NCI-H446 treated with DMSO at 0.1 percent for 48 hours (cell line): Measurements from ENCODE around the gene KHDRBS2.
"Not testable (repeated sequence)": the region's sequence is repeated elsewhere in the genome, so short reads cannot be mapped to it uniquely, and the experiment has no call there.

Source experiments
- DNase-seq: peaks from one replicate; lab custom pipeline; 2025; lab: John Stamatoyannopoulos, UW

Gene KHDRBS2

GRCh38 chr6:61868507-61869080 lies 417.4 kb downstream of the KHDRBS2 start:
- DNase-seq, result no peak

GRCh38 chr6:61867635-61868034 lies 418.4 kb downstream of the KHDRBS2 start:
- no peak for DNase-seq

DNA sequence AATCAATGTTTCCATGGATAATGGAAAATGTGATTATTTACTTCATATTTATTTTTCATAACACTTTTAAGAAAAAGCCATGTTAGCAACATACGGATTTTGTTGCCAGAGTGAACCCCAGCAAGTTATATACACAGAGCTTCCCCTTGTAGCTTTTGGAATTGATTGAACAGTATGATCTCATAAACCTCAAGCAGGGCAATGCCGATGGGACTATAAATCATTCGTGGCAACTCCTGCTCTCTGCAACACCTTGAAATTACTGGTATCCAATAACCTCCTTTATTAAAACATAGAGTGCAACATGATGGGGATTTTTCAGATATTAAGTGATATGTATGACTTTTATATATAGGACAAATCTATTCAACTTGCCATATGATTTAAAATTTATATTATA lies 428.5 kb downstream of the KHDRBS2 start:
- no peak for DNase-seq

DNA sequence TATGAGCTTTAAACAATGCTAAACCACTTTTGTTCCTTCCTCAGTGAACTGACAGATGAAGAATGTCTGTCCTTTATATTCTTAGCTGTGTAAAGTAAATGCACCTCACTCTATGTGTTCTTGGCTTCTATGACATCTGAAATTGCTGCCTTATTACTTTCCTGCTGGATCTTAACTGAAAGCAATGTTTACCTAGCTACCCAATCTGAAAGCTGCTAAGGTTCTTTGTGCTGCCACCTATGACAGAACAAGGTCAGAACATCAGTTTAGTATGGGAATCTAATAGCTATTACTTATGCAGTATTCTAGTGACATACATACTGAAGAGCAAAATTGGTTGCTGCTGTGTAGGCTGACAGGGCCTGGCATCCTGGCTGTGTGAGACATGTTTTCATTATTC lies 444.1 kb downstream of the KHDRBS2 start:
- DNase-seq, result no peak

DNA sequence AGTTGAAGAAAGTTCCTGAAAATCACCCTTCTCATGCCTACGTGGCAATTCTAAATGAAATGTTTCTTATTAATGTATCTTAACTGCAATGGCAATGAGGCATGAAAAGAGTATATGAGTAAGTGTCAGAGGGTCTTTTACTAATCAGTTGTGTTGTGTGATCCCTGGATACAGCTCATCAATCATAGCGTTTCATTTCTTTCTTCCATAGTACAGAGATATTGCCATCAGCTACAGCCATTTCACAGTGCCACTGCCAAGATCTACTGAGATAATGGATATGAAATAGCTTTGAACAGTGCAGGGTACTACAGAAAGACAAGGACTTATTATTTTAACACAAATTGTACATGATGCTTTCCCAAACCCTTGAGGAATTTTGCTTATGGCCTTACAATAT lies 450.8 kb downstream of the KHDRBS2 start:
- no peak for DNase-seq

DNA sequence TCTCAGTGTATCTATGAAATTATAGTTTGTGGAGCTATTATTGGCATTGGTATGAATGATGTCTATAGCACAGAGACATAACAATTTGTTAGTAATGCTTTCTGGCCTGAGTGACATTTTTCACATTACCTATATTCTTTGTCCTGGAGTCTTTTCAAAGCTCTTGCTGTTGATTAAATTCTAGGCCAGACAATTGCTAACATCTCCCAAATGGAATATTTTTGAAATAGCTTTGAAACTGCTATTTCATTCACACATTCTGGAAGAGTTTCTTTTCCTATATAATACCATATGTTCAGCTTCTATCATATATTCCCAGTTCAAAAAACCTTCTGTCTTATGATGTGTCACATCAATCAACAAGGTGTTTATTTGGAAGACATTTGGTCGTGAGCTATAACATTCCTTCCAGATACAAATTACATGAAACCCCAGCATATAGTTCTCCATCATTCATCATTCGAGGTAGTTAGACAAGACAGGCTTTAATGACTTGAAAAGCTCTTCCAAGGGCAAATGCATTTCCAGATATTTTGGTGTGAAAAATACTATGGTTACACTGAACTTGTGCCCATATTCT lies 452.8 kb downstream of the KHDRBS2 start:
- no peak for DNase-seq

- no peak for DNase-seq
These were observed 468.3 kb downstream of the KHDRBS2 start for GRCh38 chr6:61817716-61818115.

DNA sequence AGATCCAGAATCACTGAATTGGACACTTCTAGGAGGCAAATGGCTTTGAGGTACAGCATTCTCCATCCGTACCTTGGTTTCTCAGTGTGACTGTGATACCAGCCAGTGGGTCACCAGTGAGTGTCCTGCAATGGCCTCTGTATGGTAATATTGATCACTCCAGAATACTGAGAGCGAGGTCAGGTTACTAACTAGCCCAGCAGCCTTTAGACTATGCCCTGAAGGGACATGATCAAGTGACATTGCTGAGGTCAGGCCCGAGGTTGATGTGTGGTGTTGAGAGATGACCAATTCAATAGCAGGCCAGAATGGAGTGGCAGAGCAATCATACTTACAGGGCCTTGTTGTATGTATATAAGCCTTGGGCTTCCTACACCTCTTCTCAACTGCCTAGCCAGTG lies 476.0 kb downstream of the KHDRBS2 start:
- DNase-seq, result no peak

GRCh38 chr6:61809004-61809595 lies 476.9 kb downstream of the KHDRBS2 start:
- peak; percentile 1 for DNase-seq

DNA sequence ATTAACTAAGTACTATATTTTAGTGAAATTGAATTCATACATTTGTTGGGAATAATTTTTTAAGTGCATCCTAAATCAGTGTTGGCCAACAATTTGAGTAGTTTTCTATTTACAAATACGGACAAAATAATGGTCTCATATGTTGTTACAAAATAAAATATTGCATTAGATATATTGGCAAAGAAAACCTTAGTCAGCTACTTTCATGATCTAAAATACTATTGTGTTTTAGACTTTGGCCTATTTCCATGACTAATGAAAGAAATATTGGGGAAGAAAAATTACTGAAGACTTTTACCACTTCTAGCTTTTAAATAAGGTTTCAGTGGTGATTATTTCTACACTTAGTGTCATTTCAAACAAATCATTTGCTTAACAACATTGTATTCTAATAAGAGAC lies 498.0 kb downstream of the KHDRBS2 start:
- DNase-seq, result no peak

GRCh38 chr6:61769446-61769845 lies 516.6 kb downstream of the KHDRBS2 start:
- not testable (repeated sequence) for DNase-seq

DNA sequence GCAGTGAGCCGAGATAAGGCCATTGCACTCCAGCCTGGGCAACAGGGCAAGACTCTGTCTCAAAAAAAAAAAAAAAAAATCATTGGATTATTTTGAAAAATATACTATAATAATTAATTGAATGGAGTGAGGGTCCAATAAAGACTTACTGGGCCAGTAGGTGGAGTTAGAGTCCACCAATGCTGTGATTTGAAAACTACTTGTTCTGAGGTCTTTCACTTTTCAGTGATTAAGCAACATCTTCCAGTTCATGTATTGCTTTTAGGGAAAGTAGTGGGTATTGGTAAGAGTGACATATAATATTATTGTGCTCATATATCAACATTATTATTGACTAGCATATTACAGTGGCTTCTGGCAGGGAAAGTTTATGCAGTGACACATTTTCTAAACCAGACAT lies 530.3 kb downstream of the KHDRBS2 start:
- DNase-seq, result no peak

DNA sequence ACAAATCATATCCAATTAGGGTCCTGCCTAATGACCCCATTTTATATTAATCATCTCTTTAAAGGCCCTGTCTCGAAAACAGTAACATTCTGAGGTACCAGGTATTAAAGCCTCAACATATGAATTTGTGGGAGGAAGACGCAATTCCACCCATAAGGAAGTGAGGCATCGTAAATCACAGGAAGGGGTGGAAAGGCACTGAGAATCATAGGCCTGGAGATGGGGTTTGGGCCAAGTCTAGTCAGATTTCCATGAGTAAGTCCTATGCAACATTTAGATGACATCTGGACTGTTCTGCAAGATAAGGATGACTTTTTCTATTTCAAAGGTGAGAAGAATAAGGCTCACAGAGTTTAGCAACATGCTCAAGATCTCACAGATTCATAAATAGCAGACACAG lies 534.0 kb downstream of the KHDRBS2 start:
- no peak for DNase-seq

DNA sequence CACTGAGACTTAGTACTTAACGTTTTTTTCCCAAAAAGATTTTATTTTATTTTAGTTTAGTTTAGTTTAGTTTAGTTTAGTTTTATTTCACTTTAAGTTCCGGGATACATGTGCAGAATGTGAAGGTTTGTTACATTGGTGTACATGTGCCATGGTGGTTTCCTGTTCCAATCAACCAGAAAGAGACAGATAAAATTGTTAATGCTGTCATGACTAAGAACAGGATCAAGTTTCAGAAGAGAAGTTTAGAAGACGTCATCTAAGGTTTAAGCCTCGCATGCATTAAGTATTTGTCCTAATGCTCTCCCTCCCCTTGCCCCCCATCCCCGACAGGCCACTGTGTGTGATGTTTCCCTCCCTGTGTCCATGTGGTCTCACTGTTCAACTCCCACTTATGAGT lies 540.0 kb downstream of the KHDRBS2 start:
- DNase-seq, result no peak

- DNase-seq, result no peak
These were observed 574.2 kb downstream of the KHDRBS2 start for GRCh38 chr6:61711849-61712248.

DNA sequence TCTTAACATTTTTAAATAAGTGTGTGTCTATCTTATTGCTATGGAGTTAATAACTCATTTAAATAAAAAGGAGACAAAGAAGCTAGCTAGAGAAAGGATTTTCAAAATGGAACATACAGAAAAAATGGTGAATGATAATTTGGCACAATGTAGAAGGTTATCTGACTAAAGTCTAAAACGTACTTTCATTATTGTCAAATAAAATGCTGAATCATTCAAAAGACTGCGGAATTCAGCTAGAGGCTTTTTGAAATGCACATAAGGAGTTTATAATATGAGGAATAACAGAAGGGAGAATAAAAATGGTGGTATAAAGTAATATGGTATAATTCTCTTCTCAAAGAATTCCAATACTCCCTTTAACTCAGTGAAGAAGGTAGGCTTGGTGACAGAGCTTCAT lies 597.9 kb downstream of the KHDRBS2 start:
- no peak for DNase-seq

GRCh38 chr6:61682562-61682961 lies 603.5 kb downstream of the KHDRBS2 start:
- no peak for DNase-seq

DNA sequence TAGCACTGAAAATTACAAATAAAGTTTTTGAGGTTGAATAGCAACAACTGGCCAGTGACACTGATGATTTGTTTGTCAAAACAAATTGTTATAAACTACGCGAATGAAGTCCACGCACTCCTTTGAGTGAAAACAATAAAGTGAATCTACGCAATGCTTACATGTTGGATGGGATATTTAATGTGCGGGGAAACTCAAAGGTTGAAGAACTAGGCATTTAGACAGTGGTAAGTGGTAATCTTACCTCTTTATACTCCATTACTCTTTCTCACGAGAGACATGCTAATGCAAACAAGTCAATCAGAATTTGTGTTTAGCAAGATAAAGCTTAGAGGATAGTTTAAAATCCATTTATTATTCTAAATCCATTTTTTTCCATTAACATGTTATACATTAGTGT lies 606.4 kb downstream of the KHDRBS2 start:
- DNase-seq, result no peak

GRCh38 chr6:61675734-61676133 lies 610.3 kb downstream of the KHDRBS2 start:
- DNase-seq, result no peak

- DNase-seq, result no peak
These were observed 636.2 kb downstream of the KHDRBS2 start for GRCh38 chr6:61649845-61650244.

GRCh38 chr6:61640463-61640862 lies 645.6 kb downstream of the KHDRBS2 start:
- DNase-seq, result no peak
